Right renal cortex interstitium (tissue), 3 donors: ENCODE results near the gene STAMBPL1. TPM values are rescaled to one million over a fixed set of nuclear protein-coding genes. Genes with fewer than 3 reads are reported as not detected.

Experiments used
- polyA plus RNA-seq, 3 donors: library from polyadenylated mRNA; unstranded; fragments of 120-200 nt; gene quantifications; one replicate each; pipeline ENCODE4 v1.2.1, GENCODE V29; 2013; ENCODE audit not compliant: insufficient read length in 3 of 3

The STAMBPL1 gene
- polyA plus RNA-seq, 3 donors: 1.7 to 2.0 (median 1.9) TPM

Other genes with a start within 250 kb of the STAMBPL1 start
- under 1 TPM; 0.14 to 0.24 (median 0.18) TPM for gene LIPF, start 215.8 kb upstream of the STAMBPL1 start, polyA plus RNA-seq
- not detected for gene LIPK, start 174.0 kb upstream of the STAMBPL1 start, polyA plus RNA-seq
- gene LIPN, start 120.2 kb upstream of the STAMBPL1 start, polyA plus RNA-seq: not detected
- gene LIPM, start 77.5 kb upstream of the STAMBPL1 start, polyA plus RNA-seq: under 1 TPM in 1 of 3 donors, not detected in 2; 0.11 TPM
- under 1 TPM in 2 of 3 donors, not detected in 1; 0.37 to 0.54 TPM for gene ANKRD22, start 28.4 kb upstream of the STAMBPL1 start, polyA plus RNA-seq
- gene ACTA2, start 72.5 kb downstream of the STAMBPL1 start, polyA plus RNA-seq: 100 to 1,000 TPM; 174 to 195 (median 189) TPM
- 10 to 100 TPM; 12.4 to 12.9 (median 12.5) TPM for gene FAS, start 110.6 kb downstream of the STAMBPL1 start, polyA plus RNA-seq